Parathyroid adenoma (tissue), 2 donors: ENCODE results near the gene HPN.

Experiments used
- H2AFZ ChIP-seq: fragments of 300-600 bp; sonication (generic); one replicate; pipeline ENCODE4 v1.7.0; 2017; ENCODE audit warnings: antibody characterized with exemption, mild to moderate bottlenecking
- H3K27ac ChIP-seq: fragments of 300-600 bp; sonication (generic); one replicate; pipeline ENCODE4 v1.7.0; 2017
- H3K27me3 ChIP-seq: fragments of 300-600 bp; sonication (generic); one replicate; pipeline ENCODE4 v1.7.0; 2017; ENCODE audit warnings: low read length; ENCODE audit not compliant: control insufficient read depth, insufficient read depth
- H3K36me3 ChIP-seq: fragments of 300-600 bp; sonication (generic); one replicate; pipeline ENCODE4 v1.7.0; 2017; ENCODE audit warnings: low read length; ENCODE audit not compliant: control insufficient read depth, insufficient read depth
- H3K4me1 ChIP-seq: fragments of 300-600 bp; sonication (generic); one replicate; pipeline ENCODE4 v1.7.0; 2017; ENCODE audit warnings: control low read depth
- H3K4me2 ChIP-seq: fragments of 300-600 bp; sonication (generic); one replicate; pipeline ENCODE4 v1.7.0; 2017; ENCODE audit warnings: low read length
- H3K4me3 ChIP-seq: fragments of 300-600 bp; sonication (generic); one replicate; pipeline ENCODE4 v1.7.0; 2017; ENCODE audit warnings: low read depth, low read length
- H3K79me2 ChIP-seq: fragments of 300-600 bp; sonication (generic); one replicate; pipeline ENCODE4 v1.7.0; 2017; ENCODE audit warnings: control low read depth
- H3K9ac ChIP-seq: fragments of 300-600 bp; sonication (generic); one replicate; pipeline ENCODE4 v1.7.0; 2017; ENCODE audit warnings: mild to moderate bottlenecking
- H3K9me3 ChIP-seq: fragments of 300-600 bp; sonication (generic); one replicate; pipeline ENCODE4 v1.7.0; 2017; ENCODE audit warnings: low read length; ENCODE audit not compliant: control insufficient read depth
- TF ChIP-seq, protein P1 (sequence below): fragments of 300-600 bp; sonication (generic); IDR thresholded peaks from one replicate; pipeline ENCODE4 v1.7.0; 2017; ENCODE audit warnings: antibody characterized with exemption, mild to moderate bottlenecking
- donor health status: primary hyperparathyroidism.

The HPN gene

GRCh38 chr19:35058370-35058769 is 16.8 kb downstream of the HPN start:
- Histone ChIP-seq H3K4me3 (no peak overlapping the region), H3K36me3 (no peaks in the 10 kb centered on the region), H2AFZ (no peak overlapping the region), H3K4me1 (no peaks in the 10 kb centered on the region), H3K79me2 (no peaks in the 10 kb centered on the region), H3K27me3 (no peaks in the 10 kb centered on the region), H3K4me2 (no peak overlapping the region), H3K9me3 (no peaks in the 10 kb centered on the region), H3K27ac (no peak overlapping the region), H3K9ac (no peak overlapping the region)
- TF ChIP-seq, protein P1, sequence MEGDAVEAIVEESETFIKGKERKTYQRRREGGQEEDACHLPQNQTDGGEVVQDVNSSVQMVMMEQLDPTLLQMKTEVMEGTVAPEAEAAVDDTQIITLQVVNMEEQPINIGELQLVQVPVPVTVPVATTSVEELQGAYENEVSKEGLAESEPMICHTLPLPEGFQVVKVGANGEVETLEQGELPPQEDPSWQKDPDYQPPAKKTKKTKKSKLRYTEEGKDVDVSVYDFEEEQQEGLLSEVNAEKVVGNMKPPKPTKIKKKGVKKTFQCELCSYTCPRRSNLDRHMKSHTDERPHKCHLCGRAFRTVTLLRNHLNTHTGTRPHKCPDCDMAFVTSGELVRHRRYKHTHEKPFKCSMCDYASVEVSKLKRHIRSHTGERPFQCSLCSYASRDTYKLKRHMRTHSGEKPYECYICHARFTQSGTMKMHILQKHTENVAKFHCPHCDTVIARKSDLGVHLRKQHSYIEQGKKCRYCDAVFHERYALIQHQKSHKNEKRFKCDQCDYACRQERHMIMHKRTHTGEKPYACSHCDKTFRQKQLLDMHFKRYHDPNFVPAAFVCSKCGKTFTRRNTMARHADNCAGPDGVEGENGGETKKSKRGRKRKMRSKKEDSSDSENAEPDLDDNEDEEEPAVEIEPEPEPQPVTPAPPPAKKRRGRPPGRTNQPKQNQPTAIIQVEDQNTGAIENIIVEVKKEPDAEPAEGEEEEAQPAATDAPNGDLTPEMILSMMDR, result no peak

- Histone ChIP-seq H3K36me3 (no peaks in the 10 kb centered on the region), H3K9ac (no peak overlapping the region), H3K79me2 (no peaks in the 10 kb centered on the region), H3K27me3 (no peaks in the 10 kb centered on the region), H3K4me2 (no peak overlapping the region), H2AFZ (no peak overlapping the region), H3K9me3 (no peaks in the 10 kb centered on the region), H3K4me3 (no peak overlapping the region), H3K4me1 (no peaks in the 10 kb centered on the region), H3K27ac (no peak overlapping the region)
- TF ChIP-seq, protein P1, result no peak
Observed at GRCh38 chr19:35059006-35059798, 17.7 kb downstream of the HPN start.

GRCh38 chr19:35059799-35060091 is 18.2 kb downstream of the HPN start:
- no peak overlapping the region for H3K4me3 ChIP-seq
- H3K9me3 ChIP-seq, result no peaks in the 10 kb centered on the region
- no peak overlapping the region for H3K27ac ChIP-seq
- H3K9ac ChIP-seq, result no peak overlapping the region
- H3K4me1 ChIP-seq, result no peaks in the 10 kb centered on the region
- H2AFZ ChIP-seq, result no peak overlapping the region
- no peak overlapping the region for H3K4me2 ChIP-seq
- H3K27me3 ChIP-seq, result no peaks in the 10 kb centered on the region
- TF ChIP-seq, protein P1, result no peak
- H3K36me3 ChIP-seq, result no peaks in the 10 kb centered on the region
- H3K79me2 ChIP-seq, result no peaks in the 10 kb centered on the region

DNA sequence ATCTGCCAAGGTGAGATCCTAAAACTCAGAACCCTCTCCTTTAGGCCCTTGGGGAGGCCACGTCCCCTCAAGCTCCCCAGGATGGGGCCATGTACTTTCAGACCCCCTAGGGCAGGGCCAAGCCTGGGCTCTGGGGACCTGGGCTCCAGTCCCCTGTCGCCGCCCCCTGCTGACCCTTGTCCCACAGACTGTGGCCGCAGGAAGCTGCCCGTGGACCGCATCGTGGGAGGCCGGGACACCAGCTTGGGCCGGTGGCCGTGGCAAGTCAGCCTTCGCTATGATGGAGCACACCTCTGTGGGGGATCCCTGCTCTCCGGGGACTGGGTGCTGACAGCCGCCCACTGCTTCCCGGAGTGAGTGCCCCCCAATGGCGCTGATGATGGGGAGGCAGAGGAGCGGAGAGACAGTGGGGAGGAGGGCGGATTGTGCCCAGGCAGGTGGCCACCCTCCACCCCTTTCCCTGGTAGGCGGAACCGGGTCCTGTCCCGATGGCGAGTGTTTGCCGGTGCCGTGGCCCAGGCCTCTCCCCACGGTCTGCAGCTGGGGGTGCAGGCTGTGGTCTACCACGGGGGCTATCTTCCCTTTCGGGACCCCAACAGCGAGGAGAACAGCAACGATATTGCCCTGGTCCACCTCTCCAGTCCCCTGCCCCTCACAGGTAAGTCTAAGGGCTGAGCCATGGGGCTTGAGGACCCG is 18.8 kb downstream of the HPN start:
- Histone ChIP-seq H3K27ac (no peak overlapping the region), H3K27me3 (no peaks in the 10 kb centered on the region), H3K4me3 (no peak overlapping the region), H3K36me3 (no peaks in the 10 kb centered on the region), H3K79me2 (no peaks in the 10 kb centered on the region), H2AFZ (no peak overlapping the region), H3K9ac (no peak overlapping the region), H3K9me3 (no peaks in the 10 kb centered on the region), H3K4me2 (no peak overlapping the region), H3K4me1 (no peaks in the 10 kb centered on the region)
- TF ChIP-seq, protein P1, result no peak
